OCI-M2 (cell line): ENCODE data around the gene LRRC49.
"Not testable (repeated sequence)": the region's sequence is repeated elsewhere in the genome, so short reads cannot be mapped to it uniquely, and the experiment has no call there.

Experiments
- DNase-seq: peaks from one replicate; lab custom pipeline; 2025; ENCODE audit not compliant: unreplicated experiment; lab: John Stamatoyannopoulos, UW

Gene LRRC49

DNA sequence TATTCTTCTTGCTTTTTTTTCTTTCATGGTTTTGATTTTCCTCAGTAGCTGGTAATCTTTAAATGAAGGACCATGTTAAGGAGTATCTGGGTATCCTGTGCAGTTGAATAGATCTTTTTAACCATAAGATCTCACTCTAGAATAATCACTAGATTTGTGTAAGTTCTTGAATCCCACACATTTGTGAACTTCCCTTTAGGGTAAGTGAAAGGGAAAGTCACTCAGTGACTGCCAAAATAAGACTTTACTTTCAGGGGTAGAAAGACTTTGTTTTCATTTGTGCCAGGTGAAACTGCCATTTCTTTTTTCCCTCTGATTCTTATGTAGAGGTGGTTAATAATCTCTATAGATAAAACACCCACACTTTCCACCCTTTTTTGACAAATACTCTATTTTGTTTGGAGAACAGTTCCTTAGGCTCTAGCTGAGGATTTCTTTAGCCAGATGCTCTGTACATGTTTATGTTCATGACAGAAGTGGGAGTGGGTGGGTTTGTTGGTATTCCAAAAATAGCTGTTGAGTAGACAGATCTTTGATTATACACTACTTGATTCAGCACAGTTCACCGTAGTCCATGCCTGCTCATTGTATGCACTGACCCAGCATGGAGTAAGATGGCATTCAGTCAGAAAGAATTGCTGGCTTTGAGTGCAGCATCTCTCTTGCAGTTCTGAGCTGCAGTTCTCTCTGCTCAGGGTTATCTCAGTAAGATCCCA, 28.5 kb downstream of the LRRC49 start:
- no peak for DNase-seq

DNA sequence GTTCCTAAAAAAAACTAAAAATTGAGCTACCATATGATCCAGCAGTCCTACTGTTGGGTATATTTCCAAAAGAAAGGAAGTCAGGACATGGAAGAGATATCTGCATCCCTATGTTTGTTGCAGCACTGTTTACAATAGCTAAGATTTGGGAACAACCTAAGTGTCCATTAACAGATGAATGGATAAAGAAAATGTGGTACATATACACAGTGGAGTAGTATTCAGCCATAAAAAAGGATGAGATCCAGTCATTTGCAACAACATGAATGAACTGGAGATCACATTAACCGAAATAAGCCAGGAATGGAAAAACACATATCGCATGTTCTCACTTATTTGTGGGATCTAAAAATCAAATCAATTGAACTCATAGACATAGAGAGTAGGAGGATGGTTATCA, 29.5 kb downstream of the LRRC49 start:
- no peak for DNase-seq

DNA sequence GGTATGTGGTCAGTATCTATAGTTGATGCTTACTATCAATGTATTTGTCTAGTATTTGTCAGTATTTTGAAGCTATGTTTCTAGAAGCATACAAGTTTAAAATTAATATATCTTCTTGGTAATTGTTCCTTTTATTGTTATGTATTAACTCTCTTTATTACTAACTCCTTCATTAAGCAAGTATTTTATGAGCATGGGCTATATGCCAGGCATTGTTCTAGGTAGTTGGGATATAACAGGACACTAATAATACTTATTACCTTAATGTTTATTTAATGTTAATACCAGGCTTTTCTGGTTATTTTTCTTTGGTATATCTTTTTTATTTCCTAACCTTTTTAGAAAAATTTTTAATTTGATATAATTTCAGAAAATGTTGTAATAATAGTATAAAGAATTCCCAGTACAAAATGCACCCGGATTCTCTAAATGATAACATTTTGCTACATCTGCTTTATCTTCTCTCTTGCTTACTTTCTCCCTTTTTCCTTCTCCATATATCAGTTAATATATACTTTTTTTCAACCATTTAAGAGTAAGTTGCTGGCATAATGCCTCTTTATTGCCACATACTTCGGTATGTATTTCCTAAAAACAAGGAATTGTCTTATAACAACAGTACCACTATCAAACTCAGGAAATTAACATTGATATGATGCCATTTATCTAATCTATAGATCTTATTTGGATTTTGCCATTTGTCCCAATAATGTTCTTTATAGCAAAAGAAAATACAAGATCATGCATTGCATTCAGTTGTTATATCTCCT, 30.9 kb downstream of the LRRC49 start:
- DNase-seq: no peak

DNA sequence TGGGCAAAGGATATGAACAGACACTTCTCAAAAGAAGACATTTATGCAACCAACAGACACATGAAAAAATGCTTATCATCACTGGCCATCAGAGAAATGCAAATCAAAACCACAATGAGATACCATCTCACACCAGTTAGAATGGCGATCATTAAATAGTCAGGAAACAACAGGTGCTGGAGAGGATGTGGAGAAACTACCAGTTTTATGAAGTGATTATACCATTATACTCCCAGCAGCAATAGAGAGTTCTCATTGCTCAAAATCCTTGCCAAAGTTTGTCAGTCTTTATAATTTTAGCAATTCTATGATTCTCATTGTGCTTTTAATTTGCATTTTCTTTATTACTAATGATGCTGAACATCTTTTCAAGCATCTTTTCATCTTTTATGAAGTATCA, 34.3 kb downstream of the LRRC49 start:
- DNase-seq: not testable (repeated sequence)

DNA sequence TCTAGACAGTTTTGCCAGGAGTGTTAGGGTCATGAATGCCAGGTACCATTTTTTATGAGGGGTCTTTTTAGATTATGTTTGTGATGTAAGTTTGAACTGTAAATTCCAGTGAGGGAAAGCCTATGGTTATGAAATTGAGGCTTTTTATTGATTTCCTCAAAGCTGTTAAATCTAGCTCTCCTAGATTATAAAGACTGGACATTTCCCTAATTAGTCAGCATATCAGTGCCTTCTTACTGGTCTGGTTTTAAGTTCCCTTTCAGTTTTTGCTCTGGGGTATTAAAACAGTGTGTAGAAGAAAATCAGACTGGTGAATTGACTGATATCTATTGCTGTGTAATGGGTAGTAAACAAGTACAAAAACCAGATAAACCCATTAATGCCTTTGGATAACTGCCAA, 39.2 kb downstream of the LRRC49 start:
- DNase-seq: no peak

DNA sequence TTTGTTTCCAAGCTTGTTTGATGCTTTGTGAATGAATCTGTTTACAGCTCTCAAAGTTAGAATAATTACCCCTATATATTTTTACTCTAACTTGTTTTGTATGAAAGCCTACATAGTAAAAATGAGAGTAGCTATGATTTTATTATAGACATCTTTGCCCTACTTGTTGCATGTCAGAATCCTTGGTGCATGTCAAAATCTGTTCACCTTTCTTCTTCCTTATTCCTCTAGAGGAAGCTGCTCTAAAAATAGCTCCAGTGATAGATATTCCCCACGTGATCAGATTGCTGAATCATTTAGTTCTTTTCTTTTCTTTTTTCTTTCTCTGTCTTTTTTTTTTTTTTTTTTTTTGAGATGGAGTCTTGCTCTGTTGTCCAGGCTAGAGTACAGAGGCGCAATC, 39.8 kb downstream of the LRRC49 start:
- no peak for DNase-seq

DNA sequence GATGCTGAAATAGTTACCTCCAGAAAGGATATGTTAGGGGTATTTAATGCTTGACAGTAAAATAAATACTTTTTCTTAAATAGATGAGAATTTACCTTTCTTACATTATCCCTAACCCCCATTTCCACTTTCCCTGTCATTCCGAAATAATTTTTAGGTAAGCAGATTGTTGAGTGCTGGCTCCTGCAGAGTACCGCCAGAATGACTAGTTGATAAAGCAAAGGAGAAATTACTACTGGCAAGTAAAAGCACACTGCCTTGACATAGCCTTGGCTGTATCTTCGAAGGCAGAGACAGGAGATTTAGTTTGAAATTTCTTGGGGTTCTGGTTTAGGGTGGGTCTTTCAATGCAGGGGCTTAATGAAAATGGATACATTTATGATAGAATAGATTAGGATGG, 40.8 kb downstream of the LRRC49 start:
- DNase-seq: no peak

DNA sequence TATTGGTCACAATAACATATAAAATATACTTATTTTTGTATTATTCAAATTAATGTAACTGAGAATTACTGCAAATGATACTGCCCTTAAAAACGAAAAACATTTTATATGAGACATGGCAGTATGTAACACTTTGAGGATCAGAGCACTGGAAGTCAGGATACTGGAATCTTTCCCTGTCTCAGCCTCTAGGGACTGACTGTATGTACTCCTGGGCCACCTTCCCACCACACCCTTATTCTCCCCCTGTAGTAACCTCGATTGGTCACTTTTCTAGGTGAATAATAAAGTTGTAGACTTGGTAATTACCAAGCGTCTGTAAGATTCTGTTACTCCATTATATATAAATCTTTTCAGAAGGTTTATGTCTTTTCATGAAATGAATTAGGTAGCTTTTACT, 43.0 kb downstream of the LRRC49 start:
- no peak for DNase-seq

DNA sequence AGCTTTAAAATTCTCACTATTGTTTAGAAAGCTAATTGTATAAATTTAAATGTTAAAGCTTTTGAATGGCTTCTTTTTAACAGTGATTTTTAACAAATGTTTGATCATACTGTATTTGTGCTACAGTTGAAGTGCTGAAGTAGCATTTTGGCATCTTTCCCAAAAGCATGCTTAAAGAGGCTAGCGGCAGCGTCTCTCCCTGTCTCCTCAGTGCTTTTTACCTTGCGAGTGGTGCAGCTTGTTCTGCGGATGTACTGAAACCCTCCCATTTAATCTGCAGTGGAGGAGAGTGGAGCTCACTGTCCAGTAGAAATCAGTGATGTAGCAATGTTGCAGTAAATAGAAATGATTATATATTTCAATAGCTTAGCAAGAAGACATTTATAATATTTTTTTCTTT, 43.7 kb downstream of the LRRC49 start:
- no peak for DNase-seq

DNA sequence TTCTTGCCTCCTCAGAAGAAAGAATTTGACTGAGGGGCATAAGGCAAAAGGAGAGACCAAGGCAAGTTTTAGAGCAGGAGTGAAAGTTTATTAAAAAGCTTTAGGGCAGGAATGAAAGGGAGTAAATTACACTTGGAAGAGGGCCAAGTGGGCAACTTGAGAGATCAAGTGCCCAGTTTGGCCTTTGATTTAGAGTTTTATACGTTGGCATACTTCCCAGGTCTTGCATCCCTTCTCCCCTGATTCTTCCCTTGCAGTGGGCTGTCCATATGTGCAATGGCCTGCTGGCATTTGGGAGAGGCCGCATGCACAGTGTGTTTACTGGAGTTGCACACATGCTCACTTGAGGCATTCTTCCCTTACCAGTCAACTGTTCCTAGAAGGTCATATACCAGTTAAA, 50.7 kb downstream of the LRRC49 start:
- DNase-seq: not testable (repeated sequence)

DNA sequence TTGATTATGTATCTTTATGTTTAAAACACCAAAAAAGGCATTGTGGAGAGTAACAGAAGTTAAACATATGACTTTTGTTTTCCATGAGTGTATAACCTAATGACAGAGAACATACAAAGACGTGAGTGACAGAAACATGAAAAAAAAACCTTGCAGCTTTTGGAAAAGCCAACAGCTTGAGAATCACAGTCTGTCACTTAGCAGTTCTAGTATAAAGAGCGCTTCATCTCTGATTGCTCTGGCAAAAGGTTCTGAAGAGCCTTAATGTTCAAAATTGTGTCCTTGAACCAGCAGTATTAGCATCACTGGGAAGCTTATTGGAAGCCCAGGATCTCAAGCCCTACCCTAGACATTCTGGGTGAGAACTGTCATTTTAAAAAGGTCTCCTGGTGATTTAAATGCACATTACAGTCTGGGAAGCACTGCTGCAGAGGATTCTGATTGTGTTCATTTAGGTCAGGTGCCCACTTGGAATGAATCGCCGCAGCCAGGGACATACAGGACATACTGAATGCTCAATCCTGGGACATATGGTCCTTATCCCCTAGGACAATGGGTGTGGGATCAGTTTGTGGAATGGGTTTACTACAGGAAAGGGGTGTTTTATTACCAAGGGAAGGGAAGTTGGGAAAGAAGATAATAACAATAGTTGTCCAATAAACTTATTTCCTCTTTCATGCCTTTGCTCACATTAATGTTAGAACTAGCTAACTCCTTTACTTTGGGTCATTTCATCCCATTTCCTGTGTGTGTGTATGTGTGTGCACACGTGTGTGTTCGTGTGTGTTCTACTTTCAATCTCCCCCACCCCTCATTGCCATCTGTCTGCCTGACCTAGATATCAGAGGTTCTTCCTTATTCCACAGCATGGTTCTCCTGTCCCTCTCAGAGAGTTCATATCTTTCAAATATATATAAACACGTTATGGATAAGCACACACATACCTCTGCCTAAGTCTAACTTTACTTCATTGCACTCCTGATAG, 55.0 kb downstream of the LRRC49 start:
- no peak for DNase-seq

DNA sequence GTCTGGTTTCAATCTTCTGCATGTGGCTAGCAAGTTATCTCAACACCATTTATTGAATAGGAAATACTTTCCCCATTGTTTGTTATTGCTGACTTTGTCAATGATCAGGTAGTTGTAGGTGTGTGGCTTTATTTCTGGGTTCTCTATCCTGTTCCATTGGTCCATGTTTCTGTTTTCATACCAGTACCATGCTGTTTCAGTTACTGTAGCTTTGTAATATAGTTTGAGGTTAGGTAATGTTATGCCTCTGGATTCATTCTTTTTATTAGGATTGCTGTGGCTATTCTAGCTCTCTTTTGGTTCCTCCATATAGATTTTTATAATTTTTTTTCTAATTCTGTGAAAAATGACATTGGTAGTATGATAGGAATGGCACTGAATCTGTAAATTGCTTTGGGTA, 58.3 kb downstream of the LRRC49 start:
- DNase-seq: no peak

DNA sequence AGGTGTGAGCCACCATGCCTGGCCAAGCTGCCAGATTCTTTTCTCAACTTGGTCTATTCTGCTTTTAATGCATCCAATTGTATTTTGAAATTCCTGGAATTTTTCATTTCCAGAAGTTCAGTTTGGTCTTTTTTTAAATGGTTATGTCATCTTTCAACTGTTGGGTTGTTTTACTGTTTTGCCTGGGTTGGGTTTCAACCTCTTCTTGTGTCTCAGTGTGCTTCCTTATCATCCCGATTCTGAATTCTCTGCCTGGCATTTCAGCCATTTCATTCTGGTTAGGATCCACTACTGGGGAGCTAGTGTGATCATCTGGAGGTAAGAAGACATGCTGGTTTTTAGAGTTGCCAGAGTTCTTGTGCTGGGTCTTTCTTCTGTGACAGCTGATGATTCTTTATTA, 61.5 kb downstream of the LRRC49 start:
- no peak for DNase-seq

DNA sequence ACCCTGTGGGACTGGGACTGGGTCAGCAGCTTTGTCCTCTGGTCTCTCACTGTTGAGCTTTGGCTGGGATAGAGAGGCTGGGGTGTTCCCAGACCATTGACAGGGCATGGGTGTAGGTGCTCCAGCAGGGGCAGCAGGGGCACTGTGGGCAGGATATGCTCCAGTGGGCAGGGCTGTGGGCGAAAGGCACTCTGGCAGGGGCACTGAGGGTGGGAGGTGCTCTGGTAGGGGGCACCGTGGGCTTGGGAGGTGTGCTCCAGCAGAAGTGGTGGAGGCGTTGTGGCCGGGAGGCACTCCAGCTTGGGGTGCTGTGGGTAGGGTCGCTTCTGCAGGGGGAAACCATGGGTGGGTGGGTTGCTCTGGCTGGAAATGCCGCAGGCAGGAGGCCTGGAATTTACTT, 62.1 kb downstream of the LRRC49 start:
- no peak for DNase-seq

DNA sequence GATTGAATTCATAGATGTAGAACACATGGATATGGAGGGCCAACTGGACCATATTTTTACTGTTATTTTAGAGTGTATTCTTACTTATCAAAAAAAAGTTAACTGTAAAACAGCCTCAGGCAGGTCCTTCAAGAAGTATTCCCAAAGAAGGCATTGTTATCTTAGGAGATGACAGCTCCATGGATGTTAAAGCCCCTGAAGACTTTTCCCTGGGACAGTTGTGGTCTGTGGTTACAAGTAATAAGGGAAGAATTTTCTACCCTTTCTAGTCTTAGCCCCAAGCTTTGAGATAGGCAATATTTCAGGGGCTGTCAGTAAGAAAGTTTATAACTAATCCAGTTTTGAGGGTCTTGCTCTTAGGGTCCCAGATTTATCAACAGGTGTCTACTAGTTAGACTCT, 62.5 kb downstream of the LRRC49 start:
- no peak for DNase-seq

DNA sequence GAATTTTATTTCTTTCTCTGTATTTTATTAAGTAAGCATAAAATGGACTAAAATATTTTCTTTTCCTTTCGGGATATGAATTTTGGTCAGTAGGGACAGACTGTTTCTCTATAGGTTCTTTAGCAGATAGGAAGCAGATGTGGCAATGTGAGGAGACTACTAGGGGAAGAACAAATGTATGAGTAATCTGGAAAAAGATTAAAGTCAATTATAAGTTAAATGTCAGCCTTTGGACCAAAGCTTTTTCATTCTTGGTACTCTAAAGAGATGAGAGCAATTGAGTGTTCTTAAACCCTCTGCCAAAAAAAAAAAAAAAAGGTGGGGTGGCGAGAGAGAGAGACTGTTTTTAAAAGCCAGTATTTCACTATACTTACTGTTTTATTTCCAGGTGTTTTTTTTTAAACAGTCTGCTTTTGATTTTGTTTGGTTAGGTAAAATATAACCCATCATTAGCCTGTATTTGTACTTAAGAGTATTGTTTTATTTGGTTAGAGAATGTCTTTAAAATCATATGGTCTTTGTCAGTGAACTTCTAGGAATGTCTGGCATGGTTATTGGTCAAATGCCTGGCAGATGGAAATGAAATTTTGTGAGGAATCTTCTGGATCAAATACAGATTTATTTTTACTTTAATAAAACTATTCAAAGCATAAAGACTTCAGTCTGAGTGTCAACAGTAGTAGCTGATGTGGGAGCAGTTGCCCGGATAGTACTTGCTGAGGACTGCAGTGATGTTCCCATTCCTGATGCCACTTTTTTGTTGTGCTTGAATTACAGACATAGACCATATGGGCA, 63.8 kb downstream of the LRRC49 start:
- no peak for DNase-seq

DNA sequence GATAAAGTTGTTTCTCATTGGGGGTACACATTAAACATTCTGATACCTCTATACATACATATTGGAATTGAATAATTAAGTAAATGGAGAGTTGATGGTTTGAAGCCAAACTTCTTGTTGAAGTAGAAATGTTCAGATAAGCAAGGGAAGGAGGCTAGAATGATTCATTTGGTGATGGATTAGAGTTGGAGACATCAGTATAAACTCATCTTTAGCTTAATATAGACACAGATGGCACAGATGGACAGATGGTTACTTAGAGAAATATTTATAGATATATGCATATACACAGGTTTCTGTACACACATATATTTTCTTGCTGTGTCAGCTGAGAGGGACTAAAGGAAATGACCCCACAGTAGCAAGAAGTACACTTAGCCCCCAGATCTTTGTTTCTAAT, 69.5 kb downstream of the LRRC49 start:
- DNase-seq: no peak

DNA sequence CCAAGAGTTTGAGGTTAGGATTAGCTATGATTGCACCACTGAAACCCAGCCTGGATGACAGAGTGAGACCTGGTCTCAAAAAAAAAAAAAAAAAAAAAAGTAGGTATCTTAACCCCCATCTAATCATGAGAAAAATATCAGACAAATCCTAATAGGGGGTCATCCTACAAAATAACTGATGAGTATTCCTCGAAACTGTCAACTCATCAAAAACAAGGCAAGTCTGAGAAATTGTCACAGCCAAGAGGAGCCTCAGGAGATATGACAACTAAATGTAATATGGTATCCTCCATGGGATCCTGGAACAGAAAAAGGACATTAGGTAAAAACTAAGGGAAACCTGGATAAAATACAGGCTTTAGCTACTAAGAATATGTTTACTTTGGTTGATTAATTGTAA, 70.6 kb downstream of the LRRC49 start:
- no peak for DNase-seq

DNA sequence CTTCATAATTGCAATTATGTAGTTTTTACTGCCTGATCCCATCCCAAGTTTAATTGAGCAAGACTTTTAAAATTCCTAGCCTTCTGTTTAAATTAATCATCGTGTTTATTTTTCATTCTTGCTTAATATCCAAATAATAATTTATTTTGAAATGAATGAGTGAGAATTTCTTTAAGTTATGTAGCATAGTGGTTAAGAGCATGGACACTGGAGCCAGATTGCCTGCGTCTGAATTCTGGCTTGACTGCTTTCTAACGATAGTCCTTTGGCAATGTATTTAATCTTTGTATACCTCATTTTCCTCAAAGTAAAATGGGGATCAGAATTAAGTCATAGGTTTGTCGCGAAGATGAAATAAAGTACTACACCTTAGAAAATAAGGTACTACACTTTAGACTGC, 71.4 kb downstream of the LRRC49 start:
- DNase-seq: no peak

DNA sequence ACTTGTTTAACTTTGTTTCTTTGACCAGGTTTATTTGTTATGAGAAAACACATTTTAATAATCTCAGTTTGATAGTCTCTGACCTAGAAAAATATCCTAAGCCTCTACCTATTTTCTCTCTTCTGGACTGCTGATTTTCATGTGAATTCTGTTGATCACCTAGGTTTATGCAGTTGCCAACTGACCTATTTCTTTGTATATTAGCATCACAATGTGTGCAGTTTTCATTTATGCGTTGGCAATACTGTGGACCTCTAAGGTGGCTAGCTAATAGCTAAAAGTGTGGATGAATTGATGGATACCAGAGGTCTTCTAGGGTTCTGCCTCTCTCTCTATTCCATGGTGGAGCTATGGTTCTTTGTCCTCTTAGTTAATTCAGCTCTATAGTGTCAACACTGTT, 72.1 kb downstream of the LRRC49 start:
- DNase-seq: no peak

DNA sequence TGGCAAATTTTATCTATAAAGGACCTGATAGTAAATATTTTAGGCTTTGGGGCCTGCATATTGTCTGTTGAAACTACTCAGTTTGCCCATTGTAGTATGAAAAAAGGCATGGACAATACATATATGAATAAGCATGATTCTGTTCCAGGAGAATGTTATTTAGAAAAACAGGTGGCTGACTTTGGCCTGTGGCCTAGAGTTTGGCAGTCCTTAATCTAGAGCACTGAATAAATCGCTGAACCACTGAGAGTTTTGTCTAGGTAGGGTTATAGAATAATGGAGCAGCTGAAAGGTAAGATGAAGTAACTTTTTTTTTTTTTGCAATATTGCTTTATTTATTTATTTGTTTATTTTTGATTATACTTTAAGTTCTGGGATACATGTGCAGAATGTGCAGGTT, 75.0 kb downstream of the LRRC49 start:
- DNase-seq: no peak
